ENCODE data around the gene ARHGAP28. TPM values are rescaled to one million over a fixed set of nuclear protein-coding genes. Genes with fewer than 3 reads are reported as not detected.

Gene ARHGAP28
- total RNA-seq, 1 experiment from 2014 or later = 118 TPM

DNA sequence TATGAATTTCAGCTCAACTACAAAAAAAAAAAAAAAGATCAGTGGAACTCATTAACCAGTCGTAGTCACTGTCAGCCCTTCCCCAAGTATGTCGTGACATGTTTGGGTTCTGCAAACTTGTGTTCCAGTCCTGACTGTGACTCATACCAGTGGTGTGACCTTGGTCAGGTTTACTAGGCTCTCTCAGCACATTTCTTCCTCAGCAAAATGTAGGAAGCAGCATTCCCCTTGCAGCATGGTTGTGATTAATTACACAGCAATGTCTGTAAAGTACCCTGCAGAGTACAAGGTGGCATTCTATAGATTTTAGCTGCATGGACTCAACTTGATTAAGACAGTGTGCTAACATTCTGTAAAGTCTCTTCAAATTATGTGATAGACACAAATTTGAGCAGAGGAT is 231.1 kb downstream of the ARHGAP28 start:
- no peaks in the 10 kb centered on the region for H3K27me3 Mint-ChIP-seq (ENCODE audit: insufficient read depth, unreplicated experiment)
- Histone ChIP-seq H3K9me3 (no peaks in the 10 kb centered on the region), H3K27me3 (replicated peaks; ENCODE audit: control insufficient read depth, insufficient read depth, low read length) (no peaks in the 10 kb centered on the region), H3K4me3 (ENCODE audit: low read depth, low read length) (no peak overlapping the region), H3K4me1 (peaks cover 12% of the 10 kb centered on the region; the same call in 1 of the 2 replicates), H3K36me3 (ENCODE audit: control insufficient read depth, insufficient read depth, low read length) (peaks cover 8% of the 10 kb centered on the region)
- ChIA-PET CTCF (no interaction called here), POLR2A (no interaction called here)
- H3K36me3 Mint-ChIP-seq (ENCODE audit: insufficient read depth, unreplicated experiment) = peaks cover 54% of the 10 kb centered on the region
- no TSS peak for BruUV-seq (replicated peaks)
- no peaks in the 10 kb centered on the region for H3K9me3 Mint-ChIP-seq (ENCODE audit: unreplicated experiment)
- H3K4me3 Mint-ChIP-seq (ENCODE audit: unreplicated experiment) = no peak overlapping the region
- no peak for DNase-seq
- TF ChIP-seq, protein P1, sequence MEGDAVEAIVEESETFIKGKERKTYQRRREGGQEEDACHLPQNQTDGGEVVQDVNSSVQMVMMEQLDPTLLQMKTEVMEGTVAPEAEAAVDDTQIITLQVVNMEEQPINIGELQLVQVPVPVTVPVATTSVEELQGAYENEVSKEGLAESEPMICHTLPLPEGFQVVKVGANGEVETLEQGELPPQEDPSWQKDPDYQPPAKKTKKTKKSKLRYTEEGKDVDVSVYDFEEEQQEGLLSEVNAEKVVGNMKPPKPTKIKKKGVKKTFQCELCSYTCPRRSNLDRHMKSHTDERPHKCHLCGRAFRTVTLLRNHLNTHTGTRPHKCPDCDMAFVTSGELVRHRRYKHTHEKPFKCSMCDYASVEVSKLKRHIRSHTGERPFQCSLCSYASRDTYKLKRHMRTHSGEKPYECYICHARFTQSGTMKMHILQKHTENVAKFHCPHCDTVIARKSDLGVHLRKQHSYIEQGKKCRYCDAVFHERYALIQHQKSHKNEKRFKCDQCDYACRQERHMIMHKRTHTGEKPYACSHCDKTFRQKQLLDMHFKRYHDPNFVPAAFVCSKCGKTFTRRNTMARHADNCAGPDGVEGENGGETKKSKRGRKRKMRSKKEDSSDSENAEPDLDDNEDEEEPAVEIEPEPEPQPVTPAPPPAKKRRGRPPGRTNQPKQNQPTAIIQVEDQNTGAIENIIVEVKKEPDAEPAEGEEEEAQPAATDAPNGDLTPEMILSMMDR (IDR thresholded peaks at IDR 0.05; ENCODE audit: insufficient read depth in 1 of 2, low read depth in 1 of 2, low read length in 1 of 2, severe bottlenecking in 1 of 2, unreplicated experiment in 1 of 2) = no peak
- H3K4me1 Mint-ChIP-seq (ENCODE audit: low read depth, unreplicated experiment) = no peaks in the 10 kb centered on the region
- H3K27ac Mint-ChIP-seq (ENCODE audit: unreplicated experiment) = no peak overlapping the region
- intact Hi-C loops (cut with micrococcal nuclease; ENCODE audit: unreplicated experiment) = no loop called here

DNA sequence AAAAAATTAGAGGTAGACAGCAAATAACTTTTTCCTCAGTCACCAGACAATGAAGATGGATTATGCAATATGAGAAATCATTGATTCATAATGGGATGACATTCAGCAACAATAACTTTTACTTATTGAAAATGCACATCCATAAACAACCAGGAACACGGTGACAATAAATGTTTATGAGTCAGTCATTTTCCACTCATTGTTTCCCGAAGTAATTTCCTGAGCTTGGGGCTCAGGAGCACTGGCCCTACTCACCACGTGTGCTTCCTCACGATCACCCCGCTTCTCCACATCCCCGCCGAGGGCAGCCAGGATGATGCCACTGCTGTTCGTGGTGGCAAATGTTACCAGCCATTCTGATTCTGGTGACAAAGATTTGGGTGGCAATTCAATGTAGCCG is 231.8 kb downstream of the ARHGAP28 start:
- Mint-ChIP-seq H3K9me3 (ENCODE audit: unreplicated experiment) (no peaks in the 10 kb centered on the region), H3K36me3 (ENCODE audit: insufficient read depth, unreplicated experiment) (peaks cover 52% of the 10 kb centered on the region), H3K27ac (ENCODE audit: unreplicated experiment) (no peak overlapping the region), H3K27me3 (ENCODE audit: insufficient read depth, unreplicated experiment) (no peaks in the 10 kb centered on the region), H3K4me3 (ENCODE audit: unreplicated experiment) (no peak overlapping the region), H3K4me1 (ENCODE audit: low read depth, unreplicated experiment) (no peaks in the 10 kb centered on the region)
- POLR2A ChIA-PET = no interaction called here
- Histone ChIP-seq H3K27me3 (replicated peaks; ENCODE audit: control insufficient read depth, insufficient read depth, low read length) (no peaks in the 10 kb centered on the region), H3K9me3 (no peaks in the 10 kb centered on the region), H3K36me3 (ENCODE audit: control insufficient read depth, insufficient read depth, low read length) (peaks cover 8% of the 10 kb centered on the region), H3K4me3 (ENCODE audit: low read depth, low read length) (no peak overlapping the region), H3K4me1 (peaks cover 12% of the 10 kb centered on the region; the same call in 1 of the 2 replicates)
- no TSS peak for BruUV-seq (replicated peaks)
- no peak for DNase-seq
- TF ChIP-seq, protein P1 (IDR thresholded peaks at IDR 0.05; ENCODE audit: insufficient read depth in 1 of 2, low read depth in 1 of 2, low read length in 1 of 2, severe bottlenecking in 1 of 2, unreplicated experiment in 1 of 2) = no peak
- CTCF ChIA-PET = no interaction called here
- intact Hi-C loops (cut with micrococcal nuclease; ENCODE audit: unreplicated experiment) = no loop called here

DNA sequence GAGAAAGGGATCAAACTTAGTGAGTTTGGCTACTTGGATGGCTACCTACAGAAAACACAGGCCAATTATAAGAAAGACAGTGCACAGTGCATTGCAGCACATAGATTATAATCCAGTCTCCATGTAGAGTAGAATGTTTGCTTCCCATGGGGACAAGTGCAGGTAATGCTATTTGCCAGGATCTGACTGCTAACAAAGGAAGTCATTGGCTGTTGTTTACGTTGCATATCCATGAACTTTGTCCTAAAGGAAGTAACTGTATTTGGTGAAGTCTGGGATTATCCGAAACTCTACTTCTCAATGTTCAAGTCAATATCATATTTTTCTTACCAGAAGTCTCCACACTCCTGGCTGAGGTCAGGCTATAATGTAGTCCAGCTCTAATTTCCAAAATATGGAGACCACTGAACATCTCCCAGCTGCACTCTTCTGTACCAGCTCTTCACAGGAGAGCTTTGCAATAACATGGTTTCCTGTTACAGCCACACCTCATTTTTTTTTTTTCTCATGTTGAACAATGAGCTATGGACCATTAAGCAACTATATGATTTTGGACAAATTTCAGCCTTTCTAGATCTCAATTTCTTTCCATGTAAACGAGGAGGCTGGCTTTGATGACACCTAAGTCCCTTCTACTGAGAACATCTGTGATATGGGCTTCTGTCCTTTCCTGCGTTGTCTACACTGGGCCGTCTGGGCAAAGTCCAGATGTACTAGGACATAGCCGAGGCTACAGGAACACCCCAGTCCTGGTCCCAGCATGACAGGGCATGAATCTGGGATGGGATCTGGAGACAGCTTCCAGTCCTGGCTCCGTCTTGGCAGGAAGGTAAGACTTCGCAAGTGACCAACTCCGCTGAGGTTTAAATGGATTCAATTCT is 233.3 kb downstream of the ARHGAP28 start:
- Histone ChIP-seq H3K36me3 (ENCODE audit: control insufficient read depth, insufficient read depth, low read length) (peaks cover 8% of the 10 kb centered on the region), H3K4me3 (ENCODE audit: low read depth, low read length) (no peak overlapping the region), H3K27me3 (replicated peaks; ENCODE audit: control insufficient read depth, insufficient read depth, low read length) (no peaks in the 10 kb centered on the region), H3K9me3 (no peaks in the 10 kb centered on the region), H3K4me1 (peaks cover 12% of the 10 kb centered on the region; the same call in 1 of the 2 replicates)
- no peak for DNase-seq
- intact Hi-C loops (cut with micrococcal nuclease; ENCODE audit: unreplicated experiment) = no loop called here
- TF ChIP-seq, protein P1 (IDR thresholded peaks at IDR 0.05; ENCODE audit: insufficient read depth in 1 of 2, low read depth in 1 of 2, low read length in 1 of 2, severe bottlenecking in 1 of 2, unreplicated experiment in 1 of 2) = no peak
- no peaks in the 10 kb centered on the region for H3K4me1 Mint-ChIP-seq (ENCODE audit: low read depth, unreplicated experiment)
- no peak overlapping the region for H3K27ac Mint-ChIP-seq (ENCODE audit: unreplicated experiment)
- ChIA-PET CTCF (no interaction called here), POLR2A (interaction anchor here (0.7 kb wide), 1 partner anchor 112 kb away, joined by 3 read pairs; no protein-coding TSS in a partner anchor)
- no TSS peak for BruUV-seq (replicated peaks)
- H3K4me3 Mint-ChIP-seq (ENCODE audit: unreplicated experiment) = no peak overlapping the region
- no peaks in the 10 kb centered on the region for H3K27me3 Mint-ChIP-seq (ENCODE audit: insufficient read depth, unreplicated experiment)
- peaks cover 48% of the 10 kb centered on the region for H3K36me3 Mint-ChIP-seq (ENCODE audit: insufficient read depth, unreplicated experiment)
- H3K9me3 Mint-ChIP-seq (ENCODE audit: unreplicated experiment) = no peaks in the 10 kb centered on the region

Measured in Caco-2 (cell line).